PC-9 (cell line): ENCODE data around the gene MYH11.

ENCODE experiments used
- EZH2 ChIP-seq: fragments of 200-600 bp; sonication (generic); IDR thresholded peaks from 2 replicates; pipeline ENCODE4 v1.8.0; 2017; ENCODE audit warnings: antibody characterized with exemption, low read depth
- TF ChIP-seq, protein P1 (sequence below): fragments of 200-600 bp; sonication (generic); conservative IDR thresholded peaks from 2 replicates; pipeline ENCODE4 v1.6.1; 2017; ENCODE audit warnings: mixed run types, antibody characterized with exemption, mild to moderate bottlenecking, moderate library complexity

DNA sequence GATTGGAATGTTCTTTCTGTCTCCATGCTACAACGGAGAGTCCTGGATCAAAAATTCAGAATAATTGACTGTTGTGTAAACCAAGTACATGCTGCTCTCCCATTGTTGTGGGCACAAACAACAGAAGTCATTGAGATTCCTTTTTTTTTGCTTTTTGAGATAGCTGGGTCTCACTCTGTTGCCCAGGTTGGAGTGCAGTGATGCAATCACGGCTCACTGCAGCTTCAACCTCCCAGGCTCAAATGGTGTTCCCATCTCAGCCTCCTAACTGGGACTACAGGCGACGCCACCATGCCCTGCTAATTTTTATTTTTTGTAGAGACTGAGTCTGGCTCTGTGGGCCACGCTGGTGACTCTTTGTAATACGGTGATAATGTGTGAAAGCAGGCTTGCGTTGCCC is 182.3 kb downstream of the MYH11 start:
- TF ChIP-seq, protein P1, sequence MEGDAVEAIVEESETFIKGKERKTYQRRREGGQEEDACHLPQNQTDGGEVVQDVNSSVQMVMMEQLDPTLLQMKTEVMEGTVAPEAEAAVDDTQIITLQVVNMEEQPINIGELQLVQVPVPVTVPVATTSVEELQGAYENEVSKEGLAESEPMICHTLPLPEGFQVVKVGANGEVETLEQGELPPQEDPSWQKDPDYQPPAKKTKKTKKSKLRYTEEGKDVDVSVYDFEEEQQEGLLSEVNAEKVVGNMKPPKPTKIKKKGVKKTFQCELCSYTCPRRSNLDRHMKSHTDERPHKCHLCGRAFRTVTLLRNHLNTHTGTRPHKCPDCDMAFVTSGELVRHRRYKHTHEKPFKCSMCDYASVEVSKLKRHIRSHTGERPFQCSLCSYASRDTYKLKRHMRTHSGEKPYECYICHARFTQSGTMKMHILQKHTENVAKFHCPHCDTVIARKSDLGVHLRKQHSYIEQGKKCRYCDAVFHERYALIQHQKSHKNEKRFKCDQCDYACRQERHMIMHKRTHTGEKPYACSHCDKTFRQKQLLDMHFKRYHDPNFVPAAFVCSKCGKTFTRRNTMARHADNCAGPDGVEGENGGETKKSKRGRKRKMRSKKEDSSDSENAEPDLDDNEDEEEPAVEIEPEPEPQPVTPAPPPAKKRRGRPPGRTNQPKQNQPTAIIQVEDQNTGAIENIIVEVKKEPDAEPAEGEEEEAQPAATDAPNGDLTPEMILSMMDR = no peak
- no peak for TF ChIP-seq EZH2
